Measurements from ENCODE around the gene IL31RA. TPM values are rescaled to one million over a fixed set of nuclear protein-coding genes. Genes with fewer than 3 reads are reported as not detected.

The IL31RA gene
- total and polyA plus RNA-seq, 10 of the 15 experiments (the other 5 are each of a cell fraction or from before 2014, with no cell fraction given): 0.03 to 0.31 (median 0.11) TPM; not detected in 2

DNA sequence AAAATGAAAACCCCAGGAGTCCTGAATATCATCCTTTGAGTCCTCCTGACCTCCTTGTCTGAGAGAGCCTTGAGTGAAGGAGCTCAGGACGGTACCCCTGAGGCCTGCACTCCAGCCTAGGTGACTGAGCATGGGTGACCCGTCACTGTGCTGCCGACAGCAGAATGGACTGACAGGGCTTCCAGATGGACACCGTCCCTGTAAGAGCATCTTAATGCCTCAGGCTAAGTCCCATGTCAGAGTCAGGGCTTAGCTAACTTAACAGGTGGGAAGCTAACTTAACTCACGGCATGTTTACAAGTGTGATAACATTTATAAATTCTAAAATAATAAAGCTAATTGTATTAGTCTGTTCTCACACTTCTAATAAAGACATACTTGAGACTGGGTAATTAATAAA lies 75.3 kb downstream of the IL31RA start:
- ChIA-PET SMC1A (ENCODE audit: uncharacterized antibody, unreplicated experiment) (no interaction called here), POLR2A (interaction anchor here (0.9 kb wide), 1 partner anchor 9 kb away, joined by 3 read pairs; no protein-coding TSS in a partner anchor), CTCF (interaction anchor here (1.2 kb wide), 1 partner anchor 10 kb away, joined by 4 read pairs; no protein-coding TSS in a partner anchor), RAD21 (ENCODE audit: unreplicated experiment) (no interaction called here)
- FAIRE-seq (no peak), DNase-seq (ENCODE audit: low read depth, low spot score) (no peak), ATAC-seq (no peak)
- Histone ChIP-seq H3K27ac (ENCODE audit: control insufficient read depth, insufficient read depth) (no peak overlapping the region), H3K4me2 (ENCODE audit: control insufficient read depth, insufficient read depth) (no peak overlapping the region), H2AFZ (ENCODE audit: control insufficient read depth, low read depth, low read length) (no peak overlapping the region), H3K4me3 (no peak overlapping the region), H3K79me2 (ENCODE audit: control insufficient read depth, insufficient read depth, low read length) (no peaks in the 10 kb centered on the region), H3K9me3 (replicated peaks; ENCODE audit: control insufficient read depth, insufficient read depth, low read length) (no peaks in the 10 kb centered on the region), H3K4me1 (ENCODE audit: control insufficient read depth, insufficient read depth, low read length) (peaks cover 9% of the 10 kb centered on the region; the same call in 1 of the 2 replicates), H4K20me1 (ENCODE audit: control insufficient read depth, insufficient read depth) (no peaks in the 10 kb centered on the region), H3K9ac (ENCODE audit: control insufficient read depth, insufficient read depth, low read length) (no peak overlapping the region), H3K36me3 (ENCODE audit: control insufficient read depth in 2 of 2, insufficient read depth in 2 of 2, low read length in 1 of 2) (no peaks in the 10 kb centered on the region), H3K27me3 (replicated peaks in 1 of 2; ENCODE audit: control insufficient read depth in 2 of 2, insufficient read depth in 2 of 2, low read length in 1 of 2) (no peaks in the 10 kb centered on the region)
- TF ChIP-seq ZNF622 (IDR thresholded peaks at IDR 0.05) (no peak), ZSCAN29 (IDR thresholded peaks at IDR 0.05) (no peak)
- TF ChIP-seq, protein P1, sequence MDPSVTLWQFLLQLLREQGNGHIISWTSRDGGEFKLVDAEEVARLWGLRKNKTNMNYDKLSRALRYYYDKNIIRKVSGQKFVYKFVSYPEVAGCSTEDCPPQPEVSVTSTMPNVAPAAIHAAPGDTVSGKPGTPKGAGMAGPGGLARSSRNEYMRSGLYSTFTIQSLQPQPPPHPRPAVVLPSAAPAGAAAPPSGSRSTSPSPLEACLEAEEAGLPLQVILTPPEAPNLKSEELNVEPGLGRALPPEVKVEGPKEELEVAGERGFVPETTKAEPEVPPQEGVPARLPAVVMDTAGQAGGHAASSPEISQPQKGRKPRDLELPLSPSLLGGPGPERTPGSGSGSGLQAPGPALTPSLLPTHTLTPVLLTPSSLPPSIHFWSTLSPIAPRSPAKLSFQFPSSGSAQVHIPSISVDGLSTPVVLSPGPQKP (IDR thresholded peaks at IDR 0.05; ENCODE audit: low read depth, low read length): no peak
- intact Hi-C loops (cut with micrococcal nuclease; ENCODE audit: unreplicated experiment): no loop called here
- 78% methylated on average over 5 of the region's 5 CpGs for WGBS (ENCODE audit: insufficient coverage, insufficient replicate concordance, low lambda C conversion rate, missing lambda C conversion rate)
- no TSS peak for BruUV-seq (replicated peaks)
- in situ Hi-C loops (cut with MboI): no loop called here

GRCh38 chr5:55927861-55928655 lies 76.9 kb downstream of the IL31RA start:
- intact Hi-C loops (cut with micrococcal nuclease; ENCODE audit: unreplicated experiment) (no loop called here), in situ Hi-C loops (cut with MboI) (no loop called here)
- FAIRE-seq: no peak
- DNase-seq (ENCODE audit: low read depth, low spot score): no peak
- RAD21 ChIA-PET (ENCODE audit: unreplicated experiment): interaction anchor here (0.6 kb wide), 1 partner anchor 341 kb away, joined by 4 read pairs; no protein-coding TSS in a partner anchor
- Histone ChIP-seq H3K36me3 (ENCODE audit: control insufficient read depth in 2 of 2, insufficient read depth in 2 of 2, low read length in 1 of 2) (no peaks in the 10 kb centered on the region), H4K20me1 (ENCODE audit: control insufficient read depth, insufficient read depth) (no peaks in the 10 kb centered on the region), H3K4me3 (no peak overlapping the region), H3K27ac (ENCODE audit: control insufficient read depth, insufficient read depth) (no peak overlapping the region), H3K27me3 (replicated peaks in 1 of 2; ENCODE audit: control insufficient read depth in 2 of 2, insufficient read depth in 2 of 2, low read length in 1 of 2) (no peaks in the 10 kb centered on the region), H2AFZ (ENCODE audit: control insufficient read depth, low read depth, low read length) (no peak overlapping the region), H3K9me3 (replicated peaks; ENCODE audit: control insufficient read depth, insufficient read depth, low read length) (no peaks in the 10 kb centered on the region), H3K4me2 (ENCODE audit: control insufficient read depth, insufficient read depth) (no peak overlapping the region), H3K79me2 (ENCODE audit: control insufficient read depth, insufficient read depth, low read length) (no peaks in the 10 kb centered on the region), H3K4me1 (ENCODE audit: control insufficient read depth, insufficient read depth, low read length) (peaks cover 4% of the 10 kb centered on the region; the same call in 1 of the 2 replicates), H3K9ac (ENCODE audit: control insufficient read depth, insufficient read depth, low read length) (no peak overlapping the region)
- no peak for ATAC-seq
- WGBS (ENCODE audit: insufficient coverage, insufficient replicate concordance, low lambda C conversion rate, missing lambda C conversion rate): 56% methylated on average over 12 of the region's 12 CpGs
- TF ChIP-seq WRNIP1 (IDR thresholded peaks at IDR 0.05; ENCODE audit: borderline replicate concordance, low read depth, low read length): no peak
- TF ChIP-seq POLR2A (IDR thresholded peaks at IDR 0.05; ENCODE audit: low read depth, low read length): no peak
- TF ChIP-seq ZNF207 (IDR thresholded peaks at IDR 0.05; ENCODE audit: borderline replicate concordance): no peak
- TF ChIP-seq, protein P2, sequence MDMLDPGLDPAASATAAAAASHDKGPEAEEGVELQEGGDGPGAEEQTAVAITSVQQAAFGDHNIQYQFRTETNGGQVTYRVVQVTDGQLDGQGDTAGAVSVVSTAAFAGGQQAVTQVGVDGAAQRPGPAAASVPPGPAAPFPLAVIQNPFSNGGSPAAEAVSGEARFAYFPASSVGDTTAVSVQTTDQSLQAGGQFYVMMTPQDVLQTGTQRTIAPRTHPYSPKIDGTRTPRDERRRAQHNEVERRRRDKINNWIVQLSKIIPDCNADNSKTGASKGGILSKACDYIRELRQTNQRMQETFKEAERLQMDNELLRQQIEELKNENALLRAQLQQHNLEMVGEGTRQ (IDR thresholded peaks at IDR 0.05; ENCODE audit: borderline replicate concordance, low read depth, low read length): no peak
- TF ChIP-seq E2F4 (IDR thresholded peaks at IDR 0.05; ENCODE audit: low read depth, low read length): no peak
- no peak for TF ChIP-seq TCF3 (IDR thresholded peaks at IDR 0.05; ENCODE audit: borderline replicate concordance, insufficient read depth, low read depth, low read length)
- no peak for TF ChIP-seq NBN (IDR thresholded peaks at IDR 0.05)
- no peak for TF ChIP-seq RBBP5 (conservative IDR thresholded peaks at IDR 0.05)
- CTCF ChIA-PET: interaction anchor here (1.5 kb wide), 1 partner anchor 14 kb away, joined by 4 read pairs; no protein-coding TSS in a partner anchor
- BruUV-seq (replicated peaks): no TSS peak
- POLR2A ChIA-PET: interaction anchor here (0.6 kb wide), 1 partner anchor 35 kb away, joined by 3 read pairs; no protein-coding TSS in a partner anchor
- SMC1A ChIA-PET (ENCODE audit: uncharacterized antibody, unreplicated experiment): interaction anchor here (1.2 kb wide), 1 partner anchor 9 kb away, joined by 3 read pairs; no protein-coding TSS in a partner anchor

Measured in GM12878 (cell line).